Mesenchymal stem cell (in vitro differentiated cells and primary cell): ENCODE data around the gene PCED1B.

ENCODE experiments used
- DNase-seq: peaks from one replicate; pipeline ENCODE4 v3.0.0-alpha.2; 2013
- H2AFZ ChIP-seq: one replicate; pipeline ENCODE4 v1.6.1; 2013; ENCODE audit warnings: low read depth, mild to moderate bottlenecking, control low read depth, inconsistent platforms, low read length, moderate library complexity
- H2AK5ac ChIP-seq: 2 replicates; pipeline ENCODE4 v1.6.1; 2013; ENCODE audit warnings: low read length, moderate library complexity, mild to moderate bottlenecking, inconsistent platforms; ENCODE audit not compliant: severe bottlenecking
- H2BK120ac ChIP-seq: one replicate; pipeline ENCODE4 v1.6.1; 2013; ENCODE audit warnings: low read depth, mild to moderate bottlenecking, inconsistent platforms, low read length, moderate library complexity
- H2BK12ac ChIP-seq, 2 experiments: one replicate each; pipeline ENCODE4 v1.6.1; 2013; ENCODE audit warnings: inconsistent platforms in 2 of 2, low read length in 2 of 2, mild to moderate bottlenecking in 2 of 2, moderate library complexity in 2 of 2, control low read depth in 1 of 2
- H2BK15ac ChIP-seq: one replicate; pipeline ENCODE4 v1.6.1; 2013; ENCODE audit warnings: mild to moderate bottlenecking, low read depth, inconsistent platforms; ENCODE audit not compliant: poor library complexity, severe bottlenecking
- H2BK5ac ChIP-seq: 2 replicates; pipeline ENCODE4 v1.6.1; 2013; ENCODE audit warnings: low read depth, mild to moderate bottlenecking, low read length, control low read depth, inconsistent platforms; ENCODE audit not compliant: poor library complexity, severe bottlenecking
- H3K14ac ChIP-seq, 2 experiments: one replicate each; pipeline ENCODE4 v1.6.1; 2013; ENCODE audit warnings: inconsistent platforms in 2 of 2, low read length in 2 of 2, control low read depth in 1 of 2, mild to moderate bottlenecking in 1 of 2, moderate library complexity in 1 of 2
- H3K18ac ChIP-seq, 2 experiments: one replicate each; pipeline ENCODE4 v1.6.1; 2013; ENCODE audit warnings: inconsistent platforms in 2 of 2, low read length in 2 of 2, control low read depth in 1 of 2, low read depth in 1 of 2, mild to moderate bottlenecking in 1 of 2
- H3K23ac ChIP-seq, 2 experiments: one replicate each; pipeline ENCODE4 v1.6.1; 2013; ENCODE audit warnings: inconsistent platforms in 2 of 2, low read length in 2 of 2, mild to moderate bottlenecking in 2 of 2, moderate library complexity in 2 of 2, control low read depth in 1 of 2
- H3K27ac ChIP-seq: 2 replicates; pipeline ENCODE4 v1.5.1; 2013; ENCODE audit warnings: mild to moderate bottlenecking, moderate library complexity, low read length, control low read depth, inconsistent platforms; ENCODE audit not compliant: poor library complexity, severe bottlenecking
- H3K27me3 ChIP-seq, 2 experiments: 2 replicates each; pipeline versions ENCODE4 v1.6.1 to v1.7.0; 2013; ENCODE audit warnings: low read length in 2 of 2, mild to moderate bottlenecking in 2 of 2, moderate library complexity in 2 of 2, control low read depth in 1 of 2, inconsistent platforms in 1 of 2; ENCODE audit not compliant: control insufficient read depth in 1 of 2, insufficient read depth in 1 of 2
- H3K36me3 ChIP-seq, 2 experiments: 2 replicates each; pipeline versions ENCODE4 v1.6.1 to v1.7.0; 2013; ENCODE audit warnings: low read length in 2 of 2, control low read depth in 1 of 2, inconsistent platforms in 1 of 2, low read depth in 1 of 2, mild to moderate bottlenecking in 1 of 2; ENCODE audit not compliant: insufficient read depth in 2 of 2, control insufficient read depth in 1 of 2
- H3K4ac ChIP-seq, 2 experiments: one replicate each; pipeline ENCODE4 v1.6.1; 2013; ENCODE audit warnings: inconsistent platforms in 2 of 2, low read length in 2 of 2, mild to moderate bottlenecking in 2 of 2, moderate library complexity in 2 of 2, control low read depth in 1 of 2, low read depth in 1 of 2
- H3K4me1 ChIP-seq: 2 replicates; pipeline ENCODE4 v1.6.1; 2013; ENCODE audit warnings: low read depth, low read length, control low read depth; ENCODE audit not compliant: control insufficient read depth, insufficient read depth
- H3K4me2 ChIP-seq: 2 replicates; pipeline ENCODE4 v1.6.1; 2013; ENCODE audit warnings: low read length, mild to moderate bottlenecking, inconsistent platforms; ENCODE audit not compliant: poor library complexity, severe bottlenecking
- H3K4me3 ChIP-seq, 2 experiments: 2 replicates each; pipeline versions ENCODE4 v1.5.1 to v1.7.0; 2013; ENCODE audit warnings: low read length in 2 of 2, mild to moderate bottlenecking in 2 of 2, control low read depth in 1 of 2, low read depth in 1 of 2; ENCODE audit not compliant: insufficient read depth in 1 of 2
- H3K79me1 ChIP-seq: replicated peaks from 2 replicates; pipeline ENCODE4 v1.6.1; 2013; ENCODE audit warnings: mild to moderate bottlenecking, control low read depth, low read length, inconsistent platforms; ENCODE audit not compliant: poor library complexity, severe bottlenecking
- H3K9ac ChIP-seq: 2 replicates; pipeline ENCODE4 v1.7.0; 2013; ENCODE audit warnings: mild to moderate bottlenecking, low read length, moderate library complexity
- H3K9me3 ChIP-seq: 2 replicates; pipeline ENCODE4 v1.7.0; 2013; ENCODE audit warnings: mild to moderate bottlenecking, low read length; ENCODE audit not compliant: control insufficient read depth
- H4K8ac ChIP-seq: one replicate; pipeline ENCODE4 v1.6.1; 2013; ENCODE audit warnings: inconsistent platforms, mild to moderate bottlenecking, low read length, moderate library complexity
- H4K91ac ChIP-seq: one replicate; pipeline ENCODE4 v1.6.1; 2013; ENCODE audit warnings: mild to moderate bottlenecking, low read length, inconsistent platforms
- WGBS: methylation state at CpG from one replicate; pipeline ENCODE4 v1.1.7; 2013; ENCODE audit warnings: mixed read lengths; 5-methylcytosine and 5-hydroxymethylcytosine counted together

PCED1B gene

DNA sequence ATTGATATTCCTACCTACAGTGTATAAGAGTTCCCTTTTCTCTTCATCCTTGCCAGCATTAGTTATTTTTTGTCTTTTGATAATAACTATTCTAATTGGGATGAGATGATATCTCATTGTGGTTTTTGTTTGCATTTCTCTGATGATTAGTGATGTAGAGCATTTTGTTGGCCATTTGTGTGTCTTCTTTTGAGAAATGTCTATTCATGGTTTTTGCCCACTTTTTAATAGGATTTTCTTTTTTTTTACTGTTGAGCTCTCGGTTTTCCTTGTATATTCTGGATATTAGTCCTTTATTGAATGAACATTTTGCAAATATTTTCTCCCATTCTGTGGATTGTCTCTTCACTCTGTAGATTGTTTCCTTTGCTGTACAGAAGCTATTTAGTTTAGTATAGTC lies 79.9 kb downstream of the PCED1B start:
- no peak overlapping the region for H2AFZ ChIP-seq
- H2BK12ac ChIP-seq: no peak overlapping the region
- H3K9ac ChIP-seq: no peak overlapping the region
- H3K23ac ChIP-seq: no peak overlapping the region
- H2BK120ac ChIP-seq: no peak overlapping the region
- H2BK15ac ChIP-seq: no peak overlapping the region
- H3K14ac ChIP-seq: no peak overlapping the region
- H2AK5ac ChIP-seq: no peak overlapping the region
- no peak overlapping the region for H3K18ac ChIP-seq
- H3K27me3 ChIP-seq: no peaks in the 10 kb centered on the region
- no peak overlapping the region for H3K4me3 ChIP-seq
- H3K4ac ChIP-seq: no peak overlapping the region
- no CpG with 5 or more reads among the region's 1 CpG for WGBS
- no peaks in the 10 kb centered on the region for H3K79me1 ChIP-seq
- peaks cover 3% of the 10 kb centered on the region for H3K4me1 ChIP-seq
- no peaks in the 10 kb centered on the region for H3K36me3 ChIP-seq
- H3K9me3 ChIP-seq: peaks cover 6% of the 10 kb centered on the region
- H3K4me2 ChIP-seq: no peak overlapping the region
- H4K8ac ChIP-seq: no peak overlapping the region
- no peak overlapping the region for H2BK5ac ChIP-seq
- no peak overlapping the region for H3K27ac ChIP-seq
- DNase-seq: no peak
- H4K91ac ChIP-seq: no peak overlapping the region

DNA sequence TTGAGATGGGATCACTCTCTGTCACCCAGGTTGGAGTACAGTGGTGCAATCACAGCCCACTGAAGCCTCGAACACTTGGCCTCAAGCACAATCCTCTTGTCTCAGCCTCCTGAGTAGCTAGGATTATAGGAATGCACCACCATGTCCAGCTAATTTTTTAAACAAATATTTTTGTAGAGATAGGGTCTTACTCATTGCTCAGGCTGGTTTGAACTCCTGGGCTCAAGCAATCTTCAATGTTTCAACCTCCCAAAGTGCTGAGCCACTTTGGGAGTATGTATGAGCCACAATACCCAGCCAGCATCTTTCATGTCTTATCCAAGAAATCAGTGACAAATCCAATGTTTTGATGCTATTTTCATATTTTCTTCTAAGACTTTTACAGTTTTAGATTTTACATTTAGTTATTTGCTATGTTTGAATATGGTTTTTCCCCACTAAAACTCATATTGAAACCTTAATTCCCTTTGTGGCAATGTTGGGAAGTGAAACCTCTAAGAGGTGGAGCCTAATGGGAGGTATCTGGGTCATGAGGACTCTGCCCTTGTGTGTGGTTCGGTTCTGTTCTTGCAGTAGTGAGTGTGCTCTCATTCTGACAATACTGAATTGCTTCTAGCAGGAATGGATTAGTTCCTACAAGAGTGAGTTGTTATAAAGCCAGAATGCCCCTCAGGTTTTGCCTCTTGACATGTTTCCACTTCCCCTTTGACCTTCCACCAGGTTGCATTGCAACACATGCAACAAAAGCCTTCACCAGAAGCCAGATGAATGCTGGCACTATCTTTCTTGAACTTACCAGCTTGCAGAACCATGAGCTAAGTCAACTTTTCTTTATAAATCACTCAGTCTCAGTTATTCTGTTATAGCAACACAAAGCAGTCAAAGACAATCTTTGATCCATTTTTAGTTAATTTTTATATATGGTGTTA lies 81.2 kb downstream of the PCED1B start:
- H2BK5ac ChIP-seq: peak overlapping the region; percentile 36
- no peak overlapping the region for H3K14ac ChIP-seq
- H3K18ac ChIP-seq: no peak overlapping the region
- H4K91ac ChIP-seq: no peak overlapping the region
- no peak overlapping the region for H4K8ac ChIP-seq
- H3K36me3 ChIP-seq: no peaks in the 10 kb centered on the region
- H3K4me2 ChIP-seq: no peak overlapping the region
- no peaks in the 10 kb centered on the region for H3K27me3 ChIP-seq
- H2BK120ac ChIP-seq: no peak overlapping the region
- H3K4me3 ChIP-seq: no peak overlapping the region
- H3K4ac ChIP-seq: no peak overlapping the region
- peaks cover 3% of the 10 kb centered on the region for H3K4me1 ChIP-seq
- no peak for DNase-seq
- no peak overlapping the region for H3K27ac ChIP-seq
- H2AFZ ChIP-seq: no peak overlapping the region
- no peak overlapping the region for H2BK12ac ChIP-seq
- H2AK5ac ChIP-seq: no peak overlapping the region
- WGBS: 80% methylated on average over 1 of the region's 2 CpGs
- no peak overlapping the region for H2BK15ac ChIP-seq
- no peak overlapping the region for H3K9ac ChIP-seq
- no peaks in the 10 kb centered on the region for H3K79me1 ChIP-seq
- H3K9me3 ChIP-seq: peaks cover 6% of the 10 kb centered on the region
- no peak overlapping the region for H3K23ac ChIP-seq

DNA sequence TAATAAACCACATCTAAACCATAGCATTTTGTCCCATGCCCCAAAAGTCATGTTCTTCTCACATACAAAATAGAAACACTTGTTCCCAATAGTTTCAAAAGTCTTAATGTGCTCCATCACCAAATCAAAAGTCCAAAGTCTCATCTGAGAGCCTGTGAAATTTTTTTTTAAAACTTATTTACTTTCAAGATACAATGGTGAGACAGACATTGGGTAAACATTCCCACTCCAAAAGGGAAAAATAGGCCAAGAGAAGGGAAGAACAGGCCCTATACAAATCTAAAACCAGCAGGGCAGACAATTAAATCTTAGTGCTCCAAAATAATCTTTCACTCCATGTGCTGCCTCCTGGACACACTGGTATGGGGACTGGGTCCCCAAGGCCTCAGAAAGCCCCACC lies 84.7 kb downstream of the PCED1B start:
- no peak overlapping the region for H2BK15ac ChIP-seq
- H3K27ac ChIP-seq: no peak overlapping the region
- H3K23ac ChIP-seq: no peak overlapping the region
- H3K9me3 ChIP-seq: peaks cover 6% of the 10 kb centered on the region
- no peak overlapping the region for H2AFZ ChIP-seq
- H3K4me1 ChIP-seq: no peaks in the 10 kb centered on the region
- H3K27me3 ChIP-seq: no peaks in the 10 kb centered on the region
- no peak overlapping the region for H4K91ac ChIP-seq
- H3K36me3 ChIP-seq: no peaks in the 10 kb centered on the region
- no peak overlapping the region for H3K4ac ChIP-seq
- H3K18ac ChIP-seq: no peak overlapping the region
- no peak overlapping the region for H3K4me2 ChIP-seq
- H3K79me1 ChIP-seq: no peaks in the 10 kb centered on the region
- no peak overlapping the region for H3K14ac ChIP-seq
- H2BK5ac ChIP-seq: no peak overlapping the region
- H2AK5ac ChIP-seq: no peak overlapping the region
- H2BK12ac ChIP-seq: peak overlapping the region in 1 of 2 experiments; percentile 18
- no peak overlapping the region for H3K9ac ChIP-seq
- H3K4me3 ChIP-seq: no peak overlapping the region
- H4K8ac ChIP-seq: no peak overlapping the region
- H2BK120ac ChIP-seq: no peak overlapping the region
- DNase-seq: no peak

DNA sequence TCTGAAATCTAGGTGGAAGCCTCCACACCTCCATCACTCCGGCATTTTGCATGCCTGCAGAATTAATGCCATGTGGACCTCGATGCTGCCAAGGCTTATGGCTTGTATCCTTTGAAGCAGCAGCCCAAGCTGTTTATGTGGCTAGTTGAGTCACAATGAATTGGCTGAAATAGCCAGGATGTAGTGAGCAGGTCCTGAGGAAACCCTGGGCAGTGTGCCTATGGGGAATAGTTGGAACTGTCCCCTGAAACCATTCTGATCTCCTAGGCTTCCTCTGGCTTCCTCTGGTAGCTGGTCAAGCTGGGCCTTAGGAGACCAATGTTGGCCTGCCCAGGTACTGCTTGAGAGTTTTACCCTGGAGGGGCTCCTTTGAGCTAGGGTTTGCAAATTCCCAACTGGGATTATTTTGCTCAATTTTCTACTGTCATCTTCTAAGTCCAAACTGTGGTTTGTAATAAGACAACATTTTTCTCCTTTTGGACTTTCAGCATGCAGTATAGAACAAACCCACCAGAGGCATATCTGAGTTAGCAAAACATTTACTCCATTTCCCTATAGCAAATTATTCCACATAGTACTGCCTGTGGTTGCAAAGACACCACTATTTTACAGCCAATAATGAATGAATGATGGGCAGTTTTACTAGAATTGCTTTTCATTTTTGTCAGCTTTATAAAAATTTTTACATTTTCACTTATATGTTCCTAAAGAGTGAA lies 85.5 kb downstream of the PCED1B start:
- Histone ChIP-seq H3K23ac (no peak overlapping the region), H2BK15ac (no peak overlapping the region), H2AFZ (no peak overlapping the region), H3K4me1 (no peaks in the 10 kb centered on the region), H2BK5ac (no peak overlapping the region), H2BK120ac (no peak overlapping the region), H3K27me3 (no peaks in the 10 kb centered on the region), H3K79me1 (no peaks in the 10 kb centered on the region), H2BK12ac (no peak overlapping the region), H2AK5ac (no peak overlapping the region), H3K18ac (no peak overlapping the region), H3K36me3 (no peaks in the 10 kb centered on the region), H4K8ac (no peak overlapping the region), H4K91ac (no peak overlapping the region), H3K27ac (no peak overlapping the region), H3K4me3 (no peak overlapping the region), H3K14ac (no peak overlapping the region), H3K4me2 (no peak overlapping the region), H3K9me3 (peaks cover 2% of the 10 kb centered on the region), H3K4ac (no peak overlapping the region), H3K9ac (no peak overlapping the region)
- DNase-seq: no peak
- 92% methylated on average over 2 of the region's 2 CpGs for WGBS
